ENCODE results near the gene POC1B.
A peak's percentile ranks its signal among the peaks of the same experiment; 100 is the strongest.

POC1B gene

GRCh38 chr12:89379148-89379838, 146.6 kb downstream of the POC1B start:
- no peak overlapping the region for H3K4me3 ChIP-seq (replicated peaks in 1 of 2; ENCODE audit: low read depth in 2 of 2, low read length in 2 of 2)
- TF ChIP-seq, protein P1, sequence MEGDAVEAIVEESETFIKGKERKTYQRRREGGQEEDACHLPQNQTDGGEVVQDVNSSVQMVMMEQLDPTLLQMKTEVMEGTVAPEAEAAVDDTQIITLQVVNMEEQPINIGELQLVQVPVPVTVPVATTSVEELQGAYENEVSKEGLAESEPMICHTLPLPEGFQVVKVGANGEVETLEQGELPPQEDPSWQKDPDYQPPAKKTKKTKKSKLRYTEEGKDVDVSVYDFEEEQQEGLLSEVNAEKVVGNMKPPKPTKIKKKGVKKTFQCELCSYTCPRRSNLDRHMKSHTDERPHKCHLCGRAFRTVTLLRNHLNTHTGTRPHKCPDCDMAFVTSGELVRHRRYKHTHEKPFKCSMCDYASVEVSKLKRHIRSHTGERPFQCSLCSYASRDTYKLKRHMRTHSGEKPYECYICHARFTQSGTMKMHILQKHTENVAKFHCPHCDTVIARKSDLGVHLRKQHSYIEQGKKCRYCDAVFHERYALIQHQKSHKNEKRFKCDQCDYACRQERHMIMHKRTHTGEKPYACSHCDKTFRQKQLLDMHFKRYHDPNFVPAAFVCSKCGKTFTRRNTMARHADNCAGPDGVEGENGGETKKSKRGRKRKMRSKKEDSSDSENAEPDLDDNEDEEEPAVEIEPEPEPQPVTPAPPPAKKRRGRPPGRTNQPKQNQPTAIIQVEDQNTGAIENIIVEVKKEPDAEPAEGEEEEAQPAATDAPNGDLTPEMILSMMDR (IDR thresholded peaks at IDR 0.05; ENCODE audit: low read depth, low read length) = no peak

DNA sequence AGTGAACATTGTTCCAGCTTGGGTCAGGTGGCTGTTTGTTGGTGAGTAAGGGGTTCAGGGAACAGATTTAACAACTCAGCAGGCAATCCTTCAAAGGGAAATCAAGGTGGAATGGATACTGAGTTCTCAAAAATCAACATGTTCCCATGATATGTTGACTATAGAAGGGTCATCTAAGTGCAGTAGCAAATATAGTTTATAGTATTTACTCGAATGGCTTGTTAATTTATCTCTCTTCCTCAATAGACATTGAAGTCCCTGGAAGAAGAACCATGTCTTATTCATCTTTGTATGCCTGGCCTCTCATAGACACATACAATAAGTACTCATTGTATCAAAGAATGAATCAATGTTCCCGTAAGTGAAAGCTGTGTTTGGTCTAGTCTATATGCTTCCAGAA, 149.0 kb downstream of the POC1B start:
- TF ChIP-seq, protein P1 (IDR thresholded peaks at IDR 0.05; ENCODE audit: low read depth, low read length) = no peak
- DNase-seq (ENCODE audit: low read depth in 2 of 2) = no peak
- H3K4me3 ChIP-seq (replicated peaks in 1 of 2; ENCODE audit: low read depth in 2 of 2, low read length in 2 of 2) = no peak overlapping the region

More at GRCh38 chr12:89379148-89379838, 146.6 kb downstream of the POC1B start:
- DNase-seq (ENCODE audit: low read depth in 2 of 2) = no peak

- H3K4me3 ChIP-seq (replicated peaks in 1 of 2; ENCODE audit: low read depth in 2 of 2, low read length in 2 of 2) = no peak overlapping the region
- no peak for DNase-seq (ENCODE audit: low read depth in 2 of 2)
- TF ChIP-seq, protein P1 (IDR thresholded peaks at IDR 0.05; ENCODE audit: low read depth, low read length) = no peak
These were observed 149.7 kb downstream of the POC1B start for GRCh38 chr12:89376202-89376529.

GRCh38 chr12:89373763-89374572, 151.9 kb downstream of the POC1B start:
- peak; percentile 86 to 92 for DNase-seq (ENCODE audit: low read depth in 2 of 2)
- TF ChIP-seq, protein P1 (IDR thresholded peaks at IDR 0.05; ENCODE audit: low read depth, low read length) = no peak
- H3K4me3 ChIP-seq (replicated peaks in 1 of 2; ENCODE audit: low read depth in 2 of 2, low read length in 2 of 2) = no peak overlapping the region

- no peak overlapping the region for H3K4me3 ChIP-seq (replicated peaks in 1 of 2; ENCODE audit: low read depth in 2 of 2, low read length in 2 of 2)
- TF ChIP-seq, protein P1 (IDR thresholded peaks at IDR 0.05; ENCODE audit: low read depth, low read length) = no peak
- peak; percentile 8 to 23 for DNase-seq (ENCODE audit: low read depth in 2 of 2)
These were observed 153.1 kb downstream of the POC1B start for GRCh38 chr12:89372584-89373370.

DNA sequence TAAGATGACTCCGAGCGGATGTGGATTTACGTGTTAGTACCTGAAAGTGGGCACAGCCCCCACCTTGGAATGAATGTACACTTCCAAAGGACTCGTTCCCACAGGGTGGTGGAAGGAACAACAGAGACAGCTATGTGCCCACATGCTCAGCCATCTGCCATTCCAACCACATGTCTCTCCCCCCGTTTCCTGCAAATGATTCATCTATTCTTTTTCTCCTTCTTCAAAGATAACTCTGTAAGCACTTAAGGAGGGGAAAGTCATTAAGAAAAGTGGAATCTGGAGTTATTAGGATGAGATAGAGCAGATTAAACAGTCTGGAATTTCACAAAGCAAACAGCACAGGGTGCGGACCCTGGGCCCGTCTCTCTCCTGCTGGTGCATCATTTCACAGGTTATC, 155.0 kb downstream of the POC1B start:
- DNase-seq (ENCODE audit: low read depth in 2 of 2) = peak; percentile 78 to 90
- H3K4me3 ChIP-seq (replicated peaks in 1 of 2; ENCODE audit: low read depth in 2 of 2, low read length in 2 of 2) = no peak overlapping the region
- TF ChIP-seq, protein P1 (IDR thresholded peaks at IDR 0.05; ENCODE audit: low read depth, low read length) = no peak

Measured in cardiac fibroblast (primary cell).